Skeletal muscle satellite cell (primary cell): ENCODE results near the gene SEC22A. TPM values are rescaled to one million over a fixed set of nuclear protein-coding genes. Genes with fewer than 3 reads are reported as not detected.
A peak's percentile ranks its signal among the peaks of the same experiment; 100 is the strongest.

Experiments used
- H3K27me3 ChIP-seq: 2 replicates; pipeline ENCODE4 v1.7.0; 2013; ENCODE audit warnings: low read length; ENCODE audit not compliant: control insufficient read depth, insufficient read depth
- H3K36me3 ChIP-seq: 2 replicates; pipeline ENCODE4 v1.7.0; 2013; ENCODE audit warnings: mild to moderate bottlenecking, control low read depth, low read length; ENCODE audit not compliant: insufficient read depth
- H3K4me1 ChIP-seq: 2 replicates; pipeline ENCODE4 v1.7.0; 2013; ENCODE audit warnings: low read length; ENCODE audit not compliant: control insufficient read depth, insufficient read depth
- H3K4me2 ChIP-seq: 2 replicates; pipeline ENCODE4 v1.7.0; 2013; ENCODE audit warnings: mild to moderate bottlenecking, low read length
- H3K4me3 ChIP-seq: 2 replicates; pipeline ENCODE4 v1.7.0; 2013; ENCODE audit warnings: low read length
- H3K9ac ChIP-seq: 2 replicates; pipeline ENCODE4 v1.7.0; 2013; ENCODE audit warnings: mild to moderate bottlenecking, low read depth, low read length, moderate library complexity
- H3K9me3 ChIP-seq: replicated peaks from 2 replicates; pipeline ENCODE4 v1.7.0; 2013; ENCODE audit warnings: mild to moderate bottlenecking, control low read depth, low read length
- total RNA-seq: library from RNA; depleted of rRNA; stranded (reverse); fragments of >200 nt; gene quantifications from 2 replicates; pipeline ENCODE4 v1.2.3, GENCODE V29; 2012; rRNA removed

Gene SEC22A, protein sequence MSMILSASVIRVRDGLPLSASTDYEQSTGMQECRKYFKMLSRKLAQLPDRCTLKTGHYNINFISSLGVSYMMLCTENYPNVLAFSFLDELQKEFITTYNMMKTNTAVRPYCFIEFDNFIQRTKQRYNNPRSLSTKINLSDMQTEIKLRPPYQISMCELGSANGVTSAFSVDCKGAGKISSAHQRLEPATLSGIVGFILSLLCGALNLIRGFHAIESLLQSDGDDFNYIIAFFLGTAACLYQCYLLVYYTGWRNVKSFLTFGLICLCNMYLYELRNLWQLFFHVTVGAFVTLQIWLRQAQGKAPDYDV
- total RNA-seq: 38.4 and 41.1 TPM in 2 replicates

DNA sequence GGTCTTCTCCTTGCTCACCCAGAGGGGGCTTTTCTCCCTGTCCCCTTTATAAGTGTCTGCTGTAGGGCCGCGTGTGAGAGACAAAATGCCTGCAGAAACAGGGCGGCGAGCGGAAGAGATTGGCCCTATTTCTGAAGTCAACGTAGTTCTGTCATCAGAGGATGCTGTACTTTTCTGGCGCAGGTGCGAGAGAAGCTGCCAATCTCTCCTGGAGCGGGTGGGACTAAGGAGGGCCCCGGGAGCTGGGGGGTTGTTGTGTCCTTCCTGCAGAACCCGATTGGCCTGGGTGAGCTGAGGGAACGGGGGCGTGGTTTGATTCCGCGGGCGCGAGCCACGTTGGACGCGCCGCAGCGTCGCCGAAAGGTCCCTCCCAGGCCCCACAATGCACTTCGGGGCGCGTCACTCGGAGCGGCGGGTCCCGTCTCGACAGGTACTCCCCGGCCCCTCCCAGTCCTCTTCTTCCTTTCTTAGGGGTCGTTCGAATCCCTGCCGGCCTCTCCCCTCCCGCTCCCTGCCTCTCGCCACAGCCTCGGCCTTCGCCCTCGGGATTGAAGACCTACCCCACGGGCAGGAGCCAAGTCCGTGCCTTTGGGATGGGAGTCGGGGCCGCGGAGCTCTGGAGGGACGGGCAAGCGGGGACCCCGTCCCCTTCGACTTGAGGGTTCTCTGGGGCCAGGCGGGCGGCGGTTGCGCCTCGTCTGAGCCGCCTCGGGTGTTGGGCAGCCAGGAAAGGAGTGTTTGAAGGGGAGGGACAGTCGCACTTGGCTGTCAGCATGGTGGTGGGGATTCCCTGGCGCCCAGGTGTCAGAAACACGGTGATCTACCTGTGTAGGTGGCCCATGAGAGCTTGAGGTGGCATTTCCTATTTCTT is at the start of gene SEC22A:
Gene SEC22A (plus strand): TSS at position 387 of the 871 bp plus-strand sequence. CDS start 7,275 bp downstream, outside the sequence.
- Histone ChIP-seq H3K27me3 (no peaks in the 10 kb centered on the region), H3K4me3 (peak within 1 kb of the TSS; percentile 90), H3K9ac (peak within 1 kb of the TSS; percentile 93), H3K36me3 (no peaks in the 10 kb centered on the region), H3K4me2 (peak within 1 kb of the TSS; percentile 90), H3K9me3 (no peaks in the 10 kb centered on the region), H3K4me1 (peaks cover 8% of the 10 kb centered on the region)

DNA sequence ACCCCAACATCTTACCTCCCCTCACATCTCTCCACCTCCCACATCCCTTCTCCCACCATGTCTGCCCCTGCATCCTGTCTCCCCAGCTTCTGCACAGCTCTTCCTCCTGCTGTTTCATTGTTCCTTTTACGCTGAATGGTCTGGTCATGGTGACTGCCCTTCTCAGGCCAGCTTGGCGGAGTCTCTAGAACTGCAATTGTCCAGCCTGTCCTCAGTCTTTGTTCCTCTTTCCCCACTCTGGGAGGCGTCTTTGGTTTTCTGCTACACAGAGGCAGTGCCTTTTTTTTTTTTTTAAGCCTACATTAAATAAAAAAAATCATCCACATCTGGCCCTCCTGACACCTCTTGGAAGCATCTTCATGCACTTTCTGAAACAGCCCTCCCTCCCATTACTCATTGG is 49.1 kb upstream of the SEC22A start:
- Histone ChIP-seq H3K4me1 (no peaks in the 10 kb centered on the region), H3K27me3 (no peaks in the 10 kb centered on the region), H3K4me2 (no peak overlapping the region), H3K9me3 (no peaks in the 10 kb centered on the region), H3K36me3 (peaks cover 51% of the 10 kb centered on the region), H3K9ac (no peak overlapping the region), H3K4me3 (no peak overlapping the region)

DNA sequence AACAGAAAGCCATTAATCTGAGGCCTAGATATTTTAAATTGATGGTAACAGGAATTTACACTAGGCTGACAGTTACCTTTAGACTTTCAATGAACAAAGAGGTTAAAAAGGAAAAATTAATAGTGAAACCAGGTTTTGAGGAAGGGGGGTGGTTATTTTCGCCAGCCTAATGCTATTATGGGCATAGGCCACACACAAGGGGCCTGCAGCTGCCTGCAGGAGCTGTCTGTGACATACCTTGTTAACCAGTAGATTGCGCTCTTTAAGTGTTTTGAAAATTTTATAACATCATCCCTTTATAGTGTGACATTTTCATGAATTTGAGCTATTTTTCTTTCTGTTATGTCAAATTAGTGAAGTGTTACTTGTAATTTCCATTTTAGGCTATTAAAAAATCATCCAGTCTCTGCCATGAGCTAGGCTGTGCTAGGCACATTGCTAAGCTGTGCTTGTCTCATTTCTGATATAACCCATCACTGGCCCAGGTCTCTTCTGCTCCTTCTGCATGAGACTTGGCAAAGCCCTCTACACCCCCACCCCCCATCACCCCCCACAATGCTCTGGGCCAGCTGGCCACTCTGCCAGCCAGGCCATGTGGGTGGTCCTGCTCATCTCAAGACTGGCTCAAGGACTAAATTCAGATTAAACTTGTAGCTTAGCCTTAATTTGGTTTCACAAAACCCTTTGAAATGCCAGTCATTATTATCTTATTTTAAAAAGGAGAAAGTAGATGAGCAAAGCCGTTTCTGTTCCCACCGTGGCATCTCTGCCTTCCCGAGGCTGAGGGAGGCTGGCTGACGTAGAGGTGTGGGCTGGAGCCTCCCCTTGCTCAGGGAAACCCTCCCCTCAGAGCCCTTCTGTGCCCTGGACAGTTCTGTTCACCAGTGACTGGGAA is 48.4 kb upstream of the SEC22A start:
- no peaks in the 10 kb centered on the region for H3K4me1 ChIP-seq
- peaks cover 48% of the 10 kb centered on the region for H3K36me3 ChIP-seq
- H3K9me3 ChIP-seq: no peaks in the 10 kb centered on the region
- no peak overlapping the region for H3K4me3 ChIP-seq
- H3K27me3 ChIP-seq: no peaks in the 10 kb centered on the region
- no peak overlapping the region for H3K9ac ChIP-seq
- no peak overlapping the region for H3K4me2 ChIP-seq

DNA sequence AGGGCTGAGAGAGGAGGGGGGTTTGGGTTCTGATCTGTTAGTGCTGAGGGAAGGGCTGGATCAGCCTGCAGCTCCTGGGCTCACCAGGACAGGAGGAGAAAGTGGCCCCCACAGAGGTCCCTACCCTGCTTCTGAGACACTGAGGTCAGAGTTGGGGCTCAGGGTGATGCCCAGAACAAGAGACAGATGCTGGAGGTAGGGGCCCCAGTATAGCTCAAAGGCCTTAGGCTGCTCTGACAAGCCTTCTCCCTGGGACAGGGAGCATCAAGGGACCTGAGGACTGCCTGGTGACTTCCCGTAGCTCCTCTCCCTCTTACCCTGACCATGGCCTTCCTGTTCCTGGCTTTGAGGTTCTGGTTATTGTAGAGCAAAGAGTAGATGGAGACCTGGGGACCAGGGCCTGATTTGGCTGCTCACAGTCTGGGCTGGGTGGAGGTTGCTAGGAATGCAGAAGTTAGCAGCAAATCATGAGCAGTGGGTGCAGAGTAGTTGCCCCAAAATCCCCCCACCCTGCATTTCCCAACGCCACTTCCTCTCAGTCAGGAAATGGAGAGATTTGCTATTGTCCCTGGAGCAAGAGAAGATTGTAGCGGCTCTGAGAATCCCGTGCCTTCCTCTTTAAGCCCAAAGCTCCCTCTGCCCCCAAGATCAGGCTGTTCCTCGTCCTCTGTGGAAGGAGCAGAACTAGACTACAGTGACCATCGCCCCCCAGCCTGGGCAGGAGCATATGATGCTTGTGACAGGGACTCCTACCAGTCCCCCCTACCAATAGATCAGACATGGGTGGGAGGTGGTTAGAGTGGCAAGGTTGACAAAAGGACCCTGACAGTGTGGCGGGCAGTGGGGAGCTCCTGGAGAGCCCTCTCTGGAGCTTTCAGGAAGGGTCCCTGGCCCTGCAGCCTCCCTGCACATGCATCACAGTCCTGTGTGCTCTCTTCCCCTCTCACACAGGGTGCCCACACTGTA is 47.4 kb upstream of the SEC22A start:
- no peaks in the 10 kb centered on the region for H3K4me1 ChIP-seq
- H3K4me2 ChIP-seq: no peak overlapping the region
- H3K27me3 ChIP-seq: no peaks in the 10 kb centered on the region
- peaks cover 40% of the 10 kb centered on the region for H3K36me3 ChIP-seq
- no peak overlapping the region for H3K9ac ChIP-seq
- H3K4me3 ChIP-seq: no peak overlapping the region
- H3K9me3 ChIP-seq: no peaks in the 10 kb centered on the region

DNA sequence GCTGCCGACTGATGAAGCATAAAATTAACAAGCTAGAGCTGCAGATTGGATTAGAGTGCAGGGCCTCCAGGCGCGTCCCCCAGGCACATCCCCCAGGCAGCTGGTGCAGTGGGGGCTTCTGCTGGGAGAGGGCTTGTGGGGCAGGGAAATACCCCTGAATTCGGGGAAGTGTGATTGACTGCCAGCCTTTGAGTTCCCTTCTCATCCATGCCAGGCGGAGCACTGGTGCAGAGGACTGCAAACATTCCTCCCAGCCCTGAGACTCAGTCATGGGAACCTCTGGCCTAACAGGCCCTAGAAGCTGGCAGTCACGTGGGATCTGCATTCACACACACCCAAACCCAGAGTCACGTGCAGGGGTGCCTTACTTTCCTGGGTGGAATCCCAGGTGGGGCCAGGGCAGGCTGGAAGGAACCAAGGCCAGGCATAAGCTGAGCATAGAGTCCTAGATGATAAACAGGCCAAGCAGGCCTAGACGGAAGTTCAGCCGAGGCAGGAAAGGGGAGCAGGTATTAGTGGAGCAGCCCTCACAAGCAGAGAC is 46.2 kb upstream of the SEC22A start:
- Histone ChIP-seq H3K27me3 (no peaks in the 10 kb centered on the region), H3K4me2 (no peak overlapping the region), H3K36me3 (peaks cover 42% of the 10 kb centered on the region), H3K9me3 (no peaks in the 10 kb centered on the region), H3K4me1 (no peaks in the 10 kb centered on the region), H3K4me3 (no peak overlapping the region), H3K9ac (no peak overlapping the region)

DNA sequence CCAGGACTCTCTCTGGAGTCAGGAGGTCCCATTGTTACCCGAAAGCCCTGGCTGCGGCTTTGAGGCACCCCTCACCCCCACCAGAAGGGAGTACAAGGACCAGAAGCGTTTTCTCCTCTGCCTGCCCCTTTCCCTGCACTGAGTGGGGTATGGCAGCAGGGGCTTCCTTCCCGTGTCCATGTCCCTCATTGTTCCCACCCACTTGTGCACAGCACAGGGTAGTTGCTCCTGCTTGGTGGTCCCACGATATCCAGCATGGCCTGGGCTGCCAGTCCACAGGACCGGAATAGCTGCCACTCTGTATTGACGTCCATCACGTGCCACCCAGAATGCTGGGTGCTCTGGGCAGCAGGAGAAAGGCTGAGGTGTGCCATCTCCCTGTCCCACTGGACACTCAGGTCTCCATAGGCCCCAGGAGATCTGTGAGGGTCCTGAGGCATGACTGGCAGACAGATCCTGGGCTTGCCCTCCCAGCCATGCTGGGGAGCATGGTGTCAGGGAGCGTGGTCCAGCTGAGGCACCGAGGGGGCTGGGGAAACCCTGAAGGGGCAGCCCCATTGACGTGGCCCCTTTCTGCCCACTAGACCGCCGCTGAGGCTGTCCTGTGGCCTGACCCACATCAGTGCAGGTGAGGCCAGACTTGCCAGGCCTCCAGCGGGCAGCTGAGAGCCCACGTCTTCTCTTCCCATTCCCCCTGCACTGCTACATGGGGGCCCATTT is 45.3 kb upstream of the SEC22A start:
- H3K36me3 ChIP-seq: peaks cover 42% of the 10 kb centered on the region
- no peaks in the 10 kb centered on the region for H3K4me1 ChIP-seq
- no peaks in the 10 kb centered on the region for H3K27me3 ChIP-seq
- H3K4me2 ChIP-seq: no peak overlapping the region
- H3K9me3 ChIP-seq: no peaks in the 10 kb centered on the region
- no peak overlapping the region for H3K9ac ChIP-seq
- no peak overlapping the region for H3K4me3 ChIP-seq

DNA sequence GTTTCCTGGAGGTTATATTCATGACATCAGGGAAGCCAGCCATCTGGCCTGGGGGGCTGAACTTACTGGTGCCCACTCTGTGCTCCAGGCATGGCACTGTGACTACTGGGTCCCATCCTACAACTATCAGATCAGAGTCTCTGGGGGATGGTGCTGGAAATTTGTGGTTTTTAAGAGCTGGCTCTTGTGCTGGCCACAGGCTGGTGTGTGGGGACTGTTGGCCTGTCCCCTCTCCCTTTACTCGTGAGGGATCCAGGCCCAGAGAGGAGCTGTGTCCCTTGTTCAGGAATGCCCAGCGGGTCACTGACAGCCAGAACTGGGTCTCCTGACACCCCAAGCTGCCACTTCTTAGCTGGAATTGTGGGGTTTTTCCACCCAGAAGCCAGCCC is 44.5 kb upstream of the SEC22A start:
- peaks cover 49% of the 10 kb centered on the region for H3K36me3 ChIP-seq
- H3K27me3 ChIP-seq: no peaks in the 10 kb centered on the region
- no peaks in the 10 kb centered on the region for H3K9me3 ChIP-seq
- H3K4me3 ChIP-seq: no peak overlapping the region
- no peak overlapping the region for H3K9ac ChIP-seq
- no peak overlapping the region for H3K4me2 ChIP-seq
- no peaks in the 10 kb centered on the region for H3K4me1 ChIP-seq

DNA sequence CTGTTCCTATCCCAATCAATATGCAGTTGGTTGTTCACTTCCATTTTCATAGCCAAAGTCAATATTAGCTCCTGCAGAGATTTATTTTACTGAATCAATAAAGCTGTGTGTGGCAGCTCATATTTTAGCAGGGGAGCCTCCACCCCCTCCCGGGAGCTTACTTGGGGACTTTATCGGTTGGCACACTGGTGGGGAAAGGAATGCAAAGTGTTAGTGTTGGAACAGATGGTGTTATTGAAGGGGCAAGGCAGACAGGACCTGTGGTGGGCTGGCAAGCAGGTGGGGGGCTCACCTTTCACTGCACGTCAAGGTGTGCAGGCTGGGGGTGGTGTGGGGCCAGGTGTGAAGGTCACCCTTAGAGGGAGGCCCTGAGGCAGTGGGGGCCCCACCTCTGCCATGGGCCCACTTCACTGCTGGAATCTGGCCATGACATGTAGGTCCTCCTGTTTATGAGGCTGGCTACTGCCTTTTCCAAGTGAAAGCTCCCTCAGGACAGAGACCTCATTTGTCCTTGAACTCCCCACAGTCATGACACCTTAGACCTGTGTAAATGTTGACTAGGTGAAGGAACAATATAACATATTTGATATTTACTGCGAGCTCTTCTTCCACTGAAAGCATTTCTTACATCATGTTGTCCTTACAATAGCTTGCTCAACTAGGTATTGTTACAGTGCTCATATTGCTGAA is 44.0 kb upstream of the SEC22A start:
- Histone ChIP-seq H3K27me3 (no peaks in the 10 kb centered on the region), H3K4me2 (no peak overlapping the region), H3K4me1 (no peaks in the 10 kb centered on the region), H3K9ac (no peak overlapping the region), H3K9me3 (no peaks in the 10 kb centered on the region), H3K36me3 (peaks cover 52% of the 10 kb centered on the region), H3K4me3 (no peak overlapping the region)

DNA sequence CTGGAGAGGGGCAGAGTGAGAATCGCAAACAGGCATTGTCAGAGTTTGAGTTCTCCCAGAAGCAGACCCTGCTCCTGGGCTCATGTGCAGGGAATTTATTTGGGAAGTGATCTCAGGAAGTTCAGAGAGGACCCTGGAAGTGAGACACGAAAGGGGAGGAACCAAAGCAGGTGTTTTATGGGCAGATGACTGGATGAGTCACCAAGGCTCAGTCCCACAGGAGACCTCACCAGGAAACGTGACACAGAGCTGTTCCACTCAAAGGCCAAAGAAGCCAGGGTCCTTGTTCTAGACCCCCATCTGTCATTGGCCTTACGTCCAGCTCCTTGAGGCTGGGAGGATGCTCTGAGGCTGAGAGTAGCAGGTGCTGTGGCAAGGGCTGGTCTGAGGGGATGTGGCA is 43.4 kb upstream of the SEC22A start:
- no peak overlapping the region for H3K4me2 ChIP-seq
- no peak overlapping the region for H3K9ac ChIP-seq
- no peaks in the 10 kb centered on the region for H3K4me1 ChIP-seq
- H3K9me3 ChIP-seq: no peaks in the 10 kb centered on the region
- peaks cover 53% of the 10 kb centered on the region for H3K36me3 ChIP-seq
- H3K4me3 ChIP-seq: no peak overlapping the region
- no peaks in the 10 kb centered on the region for H3K27me3 ChIP-seq
